ENCODE measurements around the gene RFC5.

- TF ChIP-seq CTCF (IDR thresholded peaks at IDR 0.05 in 8 of 11, conservative IDR thresholded peaks at IDR 0.05 in 3 of 11) = no peak
- TF ChIP-seq POLR2AphosphoS5 (IDR thresholded peaks at IDR 0.05) = no peak
- TF ChIP-seq POLR2A (IDR thresholded peaks at IDR 0.05) = no peak
These were observed 39.6 kb downstream of the RFC5 start for GRCh38 chr12:118055865-118056773.

Measured in spleen (tissue), 7 donors.